HG03095 (cell line): ENCODE data around the gene XPNPEP2.
A peak's percentile ranks its signal among the peaks of the same experiment; 100 is the strongest.

Source experiments
- ATAC-seq: cut with Tn5 transposase; IDR thresholded peaks from one replicate; pipeline ENCODE4 v1.9.1; 2021; ENCODE audit warnings: moderate library complexity; ENCODE audit not compliant: unreplicated experiment

Gene XPNPEP2

DNA sequence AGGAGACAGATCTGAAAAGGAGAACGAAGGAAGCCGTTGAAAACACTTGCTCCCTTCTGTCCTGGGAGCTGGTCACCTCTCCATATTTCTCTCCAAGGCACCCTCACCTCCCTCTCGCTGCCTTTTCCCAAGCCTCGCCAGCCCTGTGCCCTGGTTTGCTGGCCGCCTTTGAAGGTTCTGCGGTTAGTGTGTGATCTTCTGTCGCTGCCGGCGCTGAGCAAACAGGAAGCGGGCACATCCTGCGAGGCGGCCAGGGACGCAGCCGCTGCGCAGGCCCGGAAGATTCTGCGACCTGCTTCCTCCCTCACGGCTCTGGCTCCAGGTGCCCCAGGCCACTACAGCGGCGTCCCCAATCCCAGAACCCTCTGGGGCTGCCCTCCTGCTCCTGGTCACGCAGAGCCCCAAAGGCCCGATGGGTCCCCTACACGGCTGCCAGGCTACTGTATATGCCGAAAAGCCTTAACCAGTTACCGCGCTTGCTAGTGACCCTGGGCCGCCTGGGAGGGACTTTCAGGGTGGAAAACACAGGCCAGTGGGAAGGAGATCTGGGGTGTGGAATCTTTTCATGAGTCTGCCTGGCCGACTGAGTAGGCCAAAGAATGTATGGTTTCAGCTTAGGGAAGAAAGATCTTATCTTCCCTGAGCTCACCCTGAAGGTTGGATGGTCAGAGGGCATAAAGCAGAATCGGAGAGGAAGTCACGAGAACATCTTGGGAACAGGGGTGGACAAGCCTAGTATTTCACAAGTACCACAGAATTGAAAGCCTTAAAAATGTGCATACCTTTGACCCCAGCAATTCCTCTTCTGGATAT, 38.6 kb downstream of the XPNPEP2 start:
- peak; percentile 16 for ATAC-seq

DNA sequence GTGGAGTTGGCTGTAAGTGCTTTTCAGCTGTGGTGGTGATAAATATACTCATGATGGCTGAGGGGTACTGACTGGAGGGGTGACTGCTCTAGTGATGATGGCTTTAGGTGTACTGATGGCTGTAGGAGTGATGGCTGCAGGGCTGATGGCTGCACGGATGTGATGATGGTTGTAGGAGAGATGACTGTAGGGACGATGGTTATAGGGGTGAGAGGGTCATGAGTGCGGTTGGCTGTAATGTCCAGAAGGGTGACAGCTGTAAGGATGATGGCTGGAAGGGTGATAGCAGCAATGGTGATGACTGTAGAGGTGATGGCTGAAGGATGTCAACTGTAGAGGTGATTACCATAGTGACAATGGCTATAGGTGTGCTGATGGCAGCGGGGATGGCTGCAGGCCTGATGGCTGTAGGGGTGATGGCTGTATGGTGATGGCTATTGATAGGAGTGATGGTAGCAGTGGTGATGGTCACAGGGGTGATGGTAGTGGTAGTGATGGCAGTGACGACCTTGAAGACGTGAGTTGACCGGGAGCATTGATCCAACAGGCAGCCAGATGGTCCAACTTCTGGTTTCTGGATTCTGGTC, 40.4 kb downstream of the XPNPEP2 start:
- ATAC-seq = no peak

DNA sequence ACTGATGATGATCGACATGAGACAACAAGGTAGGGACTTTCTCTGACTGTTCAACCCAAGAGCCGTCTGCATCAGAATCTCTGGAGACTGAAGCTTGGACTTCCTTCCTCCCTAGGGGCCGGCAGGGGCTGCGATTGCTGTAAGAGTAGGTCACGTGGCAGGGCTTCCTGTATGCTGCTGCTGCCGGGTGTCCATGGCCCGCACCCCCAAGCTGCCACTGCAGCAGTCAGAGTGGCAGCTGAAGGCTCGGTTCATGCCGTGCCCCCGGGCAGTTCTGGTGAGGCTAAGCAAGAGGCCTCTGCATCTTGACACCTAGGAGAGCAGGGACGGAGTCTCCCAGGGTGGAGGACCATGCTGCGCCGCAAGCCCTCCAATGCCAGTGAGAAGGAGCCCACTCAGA, 41.0 kb downstream of the XPNPEP2 start, which contains the start of gene SASH3:
TSS of gene SASH3 (plus strand) at position 203 of the 400 bp plus-strand sequence. CDS start at position 352, 149 bp downstream.
- ATAC-seq = no peak

DNA sequence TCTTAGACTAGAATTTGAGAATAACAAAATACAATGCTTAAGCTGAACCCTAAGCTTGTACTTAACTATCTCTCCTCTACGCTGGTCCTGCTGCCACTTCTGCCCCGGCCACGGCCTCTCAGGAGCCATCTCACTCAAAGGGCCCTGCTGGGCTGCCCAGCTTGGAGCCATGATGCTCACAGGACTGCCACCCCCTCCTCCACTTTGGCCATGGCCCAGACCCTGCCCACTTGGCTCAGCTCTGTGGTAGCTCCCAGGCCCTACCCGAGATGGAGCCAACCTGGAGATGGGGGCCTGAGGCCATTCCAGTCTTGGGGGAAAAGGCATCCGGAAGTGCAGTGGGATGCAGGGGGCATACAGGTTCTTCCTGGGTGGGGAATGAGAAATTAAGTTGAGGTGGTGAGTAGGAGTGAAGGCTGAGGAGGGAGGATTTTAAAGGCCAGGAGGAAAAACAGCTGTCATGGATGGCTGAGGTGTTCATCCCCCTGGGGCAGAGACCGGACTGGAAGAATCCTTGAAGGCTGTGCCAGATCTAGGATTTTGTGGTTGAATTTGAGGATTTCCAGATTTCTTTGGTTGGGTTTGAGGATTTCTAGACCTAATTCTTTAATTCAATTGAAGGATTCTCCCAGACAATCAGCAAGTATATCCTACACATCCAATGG, 41.8 kb downstream of the XPNPEP2 start:
- no peak for ATAC-seq

DNA sequence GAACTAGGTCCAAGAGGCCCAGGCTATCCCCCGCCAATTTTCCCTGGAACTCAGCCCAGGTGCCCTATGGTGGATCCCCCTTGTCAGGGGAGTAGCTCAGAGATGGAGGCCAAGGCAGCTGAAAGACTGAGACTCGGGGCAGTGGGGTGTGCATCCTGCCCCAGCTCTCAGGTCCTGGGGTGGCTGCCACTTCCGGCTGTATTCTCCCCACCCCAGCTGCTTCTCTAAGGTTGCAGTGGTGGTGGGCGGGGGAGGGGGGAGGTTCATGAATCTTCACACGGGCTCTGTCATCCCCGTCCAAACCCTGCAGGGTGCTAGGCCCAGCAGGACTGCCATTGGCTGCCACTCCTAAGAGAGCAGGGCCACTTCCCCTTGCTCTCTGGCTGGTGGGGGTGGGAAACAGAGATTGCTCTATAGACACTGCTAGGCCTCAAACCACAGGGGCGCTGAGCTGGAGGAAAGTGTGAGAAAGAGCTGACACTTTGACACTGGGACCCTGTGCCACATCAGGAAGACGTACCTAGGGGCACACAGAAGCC, 42.4 kb downstream of the XPNPEP2 start:
- peak; percentile 67 for ATAC-seq

DNA sequence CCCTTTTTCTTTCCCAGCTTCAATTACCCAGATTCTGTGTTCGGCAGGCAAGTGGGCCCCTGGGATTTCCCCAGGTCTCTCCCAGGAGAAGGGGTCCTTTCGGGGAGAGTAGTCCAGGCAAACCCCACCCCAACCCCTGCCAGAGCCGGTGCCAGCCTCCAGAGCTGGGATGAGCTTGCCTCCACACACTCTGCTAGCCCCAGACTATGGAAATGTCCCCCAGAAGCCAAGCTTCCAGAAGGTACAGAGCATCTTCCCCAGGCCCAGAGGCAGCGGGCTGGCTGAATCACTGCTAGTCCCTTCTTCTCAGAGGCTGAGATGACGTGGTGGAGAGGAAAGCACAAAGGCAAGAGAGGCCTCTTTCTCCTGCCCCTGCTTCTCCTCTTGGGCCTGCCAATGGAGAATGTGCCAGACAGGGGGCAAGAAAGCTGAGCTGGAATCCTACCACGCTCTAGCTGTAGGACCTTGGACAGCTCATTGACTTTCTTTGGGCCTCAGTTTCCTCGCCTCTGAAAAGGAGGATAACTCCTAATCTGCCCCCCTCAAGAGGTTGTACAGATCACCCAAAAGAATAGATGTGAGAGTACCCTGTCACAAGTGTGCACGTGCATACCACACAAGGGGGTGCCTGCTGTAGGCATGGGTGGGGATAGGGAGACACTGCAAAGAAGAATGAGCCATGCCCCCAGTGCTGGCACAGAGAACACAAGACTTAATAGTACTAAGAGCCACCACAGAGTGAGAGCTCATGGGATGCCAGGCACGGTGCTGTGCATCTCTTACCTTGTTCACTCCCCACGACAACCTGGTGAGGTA, 43.1 kb downstream of the XPNPEP2 start:
- no peak for ATAC-seq

DNA sequence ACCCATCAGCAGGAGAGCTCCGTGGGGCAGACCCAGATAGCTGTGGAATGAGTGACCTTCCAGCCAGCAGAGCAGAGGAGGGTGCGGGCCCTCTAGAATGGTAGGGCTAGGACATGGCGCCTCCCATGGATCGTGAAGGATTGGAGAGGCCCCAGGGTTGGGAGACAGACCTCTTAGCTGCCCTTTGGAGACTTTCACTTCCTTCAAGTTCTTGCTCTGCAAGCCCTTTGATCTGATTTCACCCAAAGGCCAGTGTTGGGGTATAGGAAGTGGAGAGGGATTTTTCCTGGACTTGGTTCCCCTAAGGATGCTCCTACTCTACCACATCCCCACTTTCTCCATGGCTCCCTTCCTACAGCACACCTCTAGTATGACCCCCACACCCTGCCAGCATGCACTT, 43.9 kb downstream of the XPNPEP2 start:
- no peak for ATAC-seq

DNA sequence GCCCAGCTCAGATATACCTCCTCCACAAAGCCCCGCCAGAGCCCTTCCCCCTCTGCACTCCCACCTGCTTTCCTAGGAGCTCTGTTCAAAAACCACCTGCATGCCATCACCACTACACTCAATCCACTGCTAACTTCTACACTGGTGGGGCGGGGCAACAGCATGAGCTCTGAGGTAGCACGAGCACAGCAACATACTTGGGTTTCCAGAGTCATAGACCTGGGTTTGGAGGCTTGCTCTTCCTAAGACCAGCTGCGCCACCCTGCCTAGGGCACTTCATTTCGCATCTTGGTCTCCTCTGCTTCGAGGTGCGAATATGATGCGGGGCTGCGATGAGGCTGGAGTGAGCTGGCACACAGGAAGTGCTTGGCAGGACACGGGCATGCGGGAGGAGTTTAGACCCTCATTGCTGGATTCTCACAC, 44.5 kb downstream of the XPNPEP2 start:
- no peak for ATAC-seq

DNA sequence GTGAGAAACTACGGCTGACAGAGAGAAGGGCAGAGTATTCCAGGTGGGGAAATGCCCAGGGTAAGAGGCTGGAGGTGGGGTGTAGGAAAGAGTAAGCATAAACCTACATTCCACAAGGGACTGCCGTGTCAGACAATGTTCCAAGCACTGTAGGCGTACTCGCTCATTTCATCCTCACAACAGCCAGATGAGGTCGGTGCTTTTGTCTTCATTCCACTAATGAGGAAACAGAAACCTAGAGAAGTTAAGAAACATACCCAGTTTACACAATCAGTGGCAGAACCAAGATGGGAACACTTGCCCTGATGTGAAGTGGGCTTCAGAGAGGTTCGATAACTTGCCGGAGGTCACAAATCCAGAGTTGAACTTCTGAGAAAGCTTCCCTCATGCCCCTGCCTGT, 45.6 kb downstream of the XPNPEP2 start:
- ATAC-seq = no peak

DNA sequence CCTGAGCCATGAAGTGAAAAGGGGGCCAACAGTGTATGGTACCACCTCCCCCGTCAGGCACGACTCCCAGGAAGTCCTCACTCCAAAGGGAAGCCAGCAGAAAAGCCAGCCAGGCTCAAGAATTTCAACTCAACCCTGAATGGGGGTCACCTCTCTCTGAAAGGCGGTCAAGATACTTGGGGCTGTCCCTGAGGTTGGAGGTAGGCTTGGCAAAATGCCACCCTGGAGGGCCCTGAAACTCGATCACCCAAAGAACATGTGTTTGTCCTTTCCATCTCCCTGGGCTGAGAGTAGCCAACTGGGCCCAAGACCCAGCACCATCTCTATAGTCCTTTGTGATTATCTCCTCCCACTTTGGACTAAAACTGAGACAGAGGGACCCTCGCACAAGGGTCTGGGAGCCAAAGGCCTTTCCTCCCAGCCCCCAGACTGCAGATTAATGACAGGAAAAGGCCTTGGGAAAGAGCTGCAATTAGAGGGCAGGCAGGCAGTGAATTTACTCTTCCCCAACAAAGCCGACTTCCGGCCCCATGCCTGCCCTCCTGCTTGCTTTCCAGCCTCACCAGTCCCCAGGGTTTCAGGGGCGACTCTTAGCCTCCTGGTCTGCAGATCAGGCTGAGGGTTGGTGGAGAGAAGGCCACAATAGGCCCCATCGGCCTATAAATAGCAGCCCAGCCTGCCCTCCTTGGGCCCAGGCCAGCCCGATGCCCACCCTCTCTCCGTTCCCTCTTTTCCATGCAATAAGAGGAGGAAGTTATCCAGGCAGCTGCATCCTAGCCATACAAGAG, 46.6 kb downstream of the XPNPEP2 start:
- ATAC-seq = no peak

DNA sequence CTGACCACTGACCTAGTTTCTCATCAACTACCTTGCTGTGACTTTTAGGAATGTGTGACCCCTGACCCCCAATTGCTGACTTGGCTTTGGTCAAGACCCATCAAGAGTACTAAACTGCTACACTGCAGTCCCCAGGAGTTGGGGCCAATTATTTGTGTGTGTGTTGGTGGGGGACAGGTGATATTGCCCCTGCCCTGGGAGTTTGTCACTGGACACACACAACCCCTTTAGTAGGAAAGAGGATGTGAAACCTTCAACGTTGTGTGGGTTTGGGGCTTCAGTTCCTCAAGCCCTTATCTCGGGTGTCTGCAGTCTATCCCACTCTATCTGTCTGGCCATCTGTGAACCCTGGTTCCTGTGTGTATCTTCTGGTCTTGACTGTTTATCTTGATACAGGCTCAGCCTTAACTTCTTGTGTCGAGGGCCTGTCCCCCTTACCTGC, 47.5 kb downstream of the XPNPEP2 start:
- ATAC-seq = peak; percentile 82

DNA sequence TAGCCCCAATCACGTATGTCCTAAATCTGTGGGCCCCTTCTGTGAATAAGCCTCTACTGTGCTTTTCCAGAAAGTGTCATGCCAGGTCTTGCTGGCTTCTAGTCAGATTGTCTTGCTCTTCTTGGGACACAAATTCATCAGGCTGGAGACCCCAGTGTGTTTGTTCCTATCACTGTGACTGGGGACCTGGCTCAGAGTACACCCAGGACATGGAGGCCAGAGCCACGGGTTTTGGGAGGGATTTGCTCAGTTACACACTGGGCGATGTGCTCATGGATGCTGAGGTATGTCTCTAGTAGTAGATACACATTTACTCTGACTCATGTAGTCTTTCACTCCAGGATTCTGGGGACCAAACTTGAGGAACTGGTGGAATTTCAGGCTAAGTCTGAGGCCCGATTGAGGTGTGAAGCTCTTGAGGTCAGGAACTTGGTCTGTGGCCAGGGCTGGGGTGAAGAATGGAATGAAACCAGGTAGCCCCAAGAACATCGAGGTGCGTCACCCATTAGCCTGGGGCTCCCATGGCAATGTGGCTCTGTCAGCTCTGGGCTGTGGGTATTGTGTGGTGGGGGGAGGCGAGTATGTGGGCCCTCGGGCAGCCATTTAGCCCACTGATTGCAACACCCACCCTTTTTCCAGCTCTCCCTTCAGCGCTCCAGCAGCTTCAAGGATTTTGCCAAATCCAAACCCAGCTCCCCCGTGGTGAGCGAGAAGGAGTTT, 48.7 kb downstream of the XPNPEP2 start:
- ATAC-seq = no peak

DNA sequence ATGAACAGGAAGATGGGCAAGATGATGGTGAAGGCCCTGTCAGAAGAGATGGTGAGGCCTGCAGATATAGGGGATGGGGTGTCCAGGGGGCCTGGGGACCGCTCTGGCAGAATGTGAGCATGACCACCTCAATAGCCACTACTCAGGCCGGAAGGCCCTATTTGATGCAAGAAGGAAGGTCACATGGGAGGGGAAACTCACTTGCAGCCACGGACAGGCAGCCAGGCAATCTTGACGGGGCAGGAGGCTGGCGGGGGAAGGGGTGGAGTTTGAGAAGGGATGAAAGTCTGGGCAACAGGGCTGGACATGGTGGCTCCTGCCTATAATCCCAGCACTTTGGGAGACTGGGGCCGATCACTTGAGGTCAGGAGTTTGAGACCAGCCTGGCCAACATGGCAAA, 49.7 kb downstream of the XPNPEP2 start:
- ATAC-seq = no peak

DNA sequence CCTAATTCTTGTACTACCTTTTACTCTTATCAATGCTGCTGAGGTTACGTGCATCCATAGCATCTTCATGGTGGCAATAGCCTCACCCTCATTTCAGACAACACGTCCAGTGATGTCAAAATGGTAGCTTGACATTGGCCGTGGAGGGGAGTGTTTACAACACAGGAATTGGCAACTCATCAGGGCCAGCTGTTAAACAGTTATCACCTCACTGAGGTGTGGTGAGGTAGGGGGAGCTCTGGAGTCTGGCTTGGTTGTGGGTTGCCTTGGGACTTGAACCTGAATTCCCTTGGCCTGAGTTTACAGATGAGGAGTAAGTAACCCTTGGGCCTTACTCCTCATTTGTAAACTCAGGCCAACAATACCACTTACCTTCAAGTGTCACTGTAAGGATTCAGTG, 51.4 kb downstream of the XPNPEP2 start:
- ATAC-seq = no peak

DNA sequence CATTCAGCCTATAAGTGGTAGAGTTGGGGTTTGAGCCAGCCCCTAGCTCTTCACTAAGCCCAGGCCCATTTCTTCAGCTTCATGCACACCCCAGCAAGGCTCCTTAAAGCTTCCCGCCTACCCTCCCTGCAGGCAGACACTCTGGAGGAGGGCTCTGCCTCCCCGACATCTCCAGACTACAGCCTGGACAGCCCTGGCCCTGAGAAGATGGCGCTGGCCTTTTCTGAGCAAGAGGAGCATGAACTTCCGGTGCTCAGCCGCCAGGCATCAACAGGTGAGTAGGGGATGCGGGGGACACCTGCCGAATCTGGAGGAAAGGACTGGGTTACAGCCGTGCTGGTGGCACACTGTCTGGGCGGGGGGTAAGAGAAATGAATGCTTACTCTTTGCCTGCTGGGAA, 52.0 kb downstream of the XPNPEP2 start:
- no peak for ATAC-seq

DNA sequence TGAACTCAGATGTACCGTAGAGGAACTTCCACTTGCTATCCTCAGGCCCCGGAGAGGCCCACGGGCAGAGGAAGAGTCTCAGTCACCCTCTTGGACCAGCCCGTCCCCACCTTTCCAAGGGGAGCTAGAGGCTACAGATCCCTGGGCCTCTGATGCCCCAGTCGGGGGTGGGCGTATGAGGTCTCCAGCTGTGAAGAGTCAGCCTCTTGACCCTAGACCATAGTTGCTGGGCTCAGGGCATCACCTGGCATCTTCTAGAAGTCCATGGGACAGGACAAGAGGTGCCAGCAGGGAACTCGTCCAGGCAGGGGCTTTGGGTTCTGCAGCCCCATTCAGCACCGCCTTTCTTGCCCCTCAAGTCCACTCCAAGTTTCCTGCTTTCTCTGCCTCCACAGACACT, 52.6 kb downstream of the XPNPEP2 start:
- no peak for ATAC-seq

DNA sequence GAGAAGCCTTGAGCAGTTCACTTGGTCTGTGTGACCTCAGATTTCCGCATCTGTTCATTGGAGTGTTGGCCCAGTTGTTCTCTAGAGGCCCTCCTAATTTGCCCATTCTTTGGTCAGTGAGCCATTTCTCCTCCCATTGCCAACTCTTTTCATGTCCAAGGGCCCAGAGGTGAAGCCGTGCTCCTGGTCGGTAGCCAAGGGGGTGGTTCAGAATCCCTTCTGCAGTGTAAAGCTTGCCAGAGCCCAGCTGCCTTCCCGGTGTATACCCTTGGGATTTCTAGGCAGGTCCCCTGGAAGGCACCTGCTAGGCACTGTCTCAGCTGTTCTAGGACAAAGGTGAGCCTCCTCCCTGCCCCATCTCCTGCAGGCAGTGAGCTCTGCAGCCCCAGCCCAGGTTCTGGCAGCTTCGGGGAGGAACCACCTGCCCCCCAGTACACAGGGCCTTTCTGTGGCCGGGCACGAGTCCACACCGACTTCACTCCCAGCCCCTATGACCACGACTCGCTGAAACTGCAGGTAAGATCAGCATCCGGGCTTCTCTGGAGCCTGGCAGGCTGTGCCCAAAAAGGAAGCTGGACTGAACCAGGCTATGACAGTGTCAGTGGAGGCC, 53.3 kb downstream of the XPNPEP2 start:
- ATAC-seq = no peak

DNA sequence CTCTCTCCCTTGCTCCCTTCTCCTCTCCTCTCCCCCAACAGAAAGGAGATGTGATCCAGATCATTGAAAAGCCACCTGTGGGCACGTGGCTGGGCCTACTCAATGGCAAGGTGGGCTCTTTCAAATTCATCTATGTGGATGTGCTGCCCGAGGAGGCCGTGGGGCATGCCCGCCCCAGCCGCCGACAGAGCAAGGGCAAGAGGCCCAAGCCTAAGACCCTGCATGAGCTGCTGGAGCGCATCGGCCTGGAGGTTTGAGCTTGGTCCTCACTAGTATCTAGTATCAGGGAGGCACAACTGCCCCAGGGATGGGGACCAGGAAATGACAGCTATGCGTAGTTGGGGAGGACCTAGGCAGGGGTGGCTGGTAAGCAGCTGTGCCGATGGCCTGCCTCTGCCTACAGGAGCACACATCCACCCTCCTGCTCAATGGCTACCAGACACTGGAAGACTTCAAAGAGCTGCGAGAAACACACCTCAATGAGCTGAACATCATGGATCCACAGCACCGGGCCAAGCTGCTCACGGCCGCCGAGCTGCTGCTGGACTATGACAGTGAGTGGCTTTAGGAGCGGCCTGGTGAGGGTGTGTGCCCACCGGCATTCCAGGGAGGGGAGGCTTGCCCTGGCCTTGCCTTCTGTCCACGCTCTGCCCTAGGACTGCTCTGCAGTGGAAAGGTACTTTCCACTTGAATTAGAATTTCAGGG, 54.0 kb downstream of the XPNPEP2 start:
- ATAC-seq = no peak
